Suprapubic skin (tissue), 3 donors: ENCODE data around the gene PPP2R2B.

Source experiments
- CTCF ChIP-seq, 2 donors: fragments of 200-600 bp in 1 of 2; fragments of 450-650 bp in 1 of 2; sonication (generic) in 1 of 2; IDR thresholded peaks; one replicate each; pipeline ENCODE4 v1.5.1; 2016 to 2019; ENCODE audit warnings: antibody characterized with exemption in 2 of 2, mild to moderate bottlenecking in 1 of 2, moderate library complexity in 1 of 2
- EP300 ChIP-seq: sonication (generic); formaldehyde crosslinking; IDR thresholded peaks from one replicate; pipeline ENCODE4 v1.6.1; 2017; ENCODE audit warnings: antibody characterized with exemption

- TF ChIP-seq EP300 (no peak), CTCF (IDR thresholded peaks at IDR 0.05) (no peak)
Measured at GRCh38 chr5:146770980-146771379, 107.6 kb downstream of the PPP2R2B start.
